ENCODE data around the gene ATXN2.
"Not testable (repeated sequence)": the region's sequence is repeated elsewhere in the genome, so short reads cannot be mapped to it uniquely, and the experiment has no call there.

- not testable (repeated sequence) for TF ChIP-seq CTCF (IDR thresholded peaks at IDR 0.05 in 2 of 3, conservative IDR thresholded peaks at IDR 0.05 in 1 of 3; ENCODE audit: insufficient read depth in 2 of 3, low read depth in 1 of 3, low read length in 3 of 3); ZNF146 (CRISPR knock-in tag; IDR thresholded peaks at IDR 0.05; ENCODE audit: unreplicated experiment); FOXA1 (IDR thresholded peaks at IDR 0.05; ENCODE audit: borderline replicate concordance)
These were observed 18.7 kb upstream of the ATXN2 start for GRCh38 chr12:111617841-111618240.

Measured in K562 (cell line).